ENCODE data around the gene AKAP12.
"Not testable (repeated sequence)": the region's sequence is repeated elsewhere in the genome, so short reads cannot be mapped to it uniquely, and the experiment has no call there.

Gene AKAP12

DNA sequence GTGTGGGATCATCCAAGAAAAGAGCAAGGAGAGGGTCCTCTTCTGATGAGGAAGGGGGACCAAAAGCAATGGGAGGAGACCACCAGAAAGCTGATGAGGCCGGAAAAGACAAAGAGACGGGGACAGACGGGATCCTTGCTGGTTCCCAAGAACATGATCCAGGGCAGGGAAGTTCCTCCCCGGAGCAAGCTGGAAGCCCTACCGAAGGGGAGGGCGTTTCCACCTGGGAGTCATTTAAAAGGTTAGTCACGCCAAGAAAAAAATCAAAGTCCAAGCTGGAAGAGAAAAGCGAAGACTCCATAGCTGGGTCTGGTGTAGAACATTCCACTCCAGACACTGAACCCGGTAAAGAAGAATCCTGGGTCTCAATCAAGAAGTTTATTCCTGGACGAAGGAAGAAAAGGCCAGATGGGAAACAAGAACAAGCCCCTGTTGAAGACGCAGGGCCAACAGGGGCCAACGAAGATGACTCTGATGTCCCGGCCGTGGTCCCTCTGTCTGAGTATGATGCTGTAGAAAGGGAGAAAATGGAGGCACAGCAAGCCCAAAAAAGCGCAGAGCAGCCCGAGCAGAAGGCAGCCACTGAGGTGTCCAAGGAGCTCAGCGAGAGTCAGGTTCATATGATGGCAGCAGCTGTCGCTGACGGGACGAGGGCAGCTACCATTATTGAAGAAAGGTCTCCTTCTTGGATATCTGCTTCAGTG, 110.8 kb downstream of the AKAP12 start:
- no peak for DNase-seq

DNA sequence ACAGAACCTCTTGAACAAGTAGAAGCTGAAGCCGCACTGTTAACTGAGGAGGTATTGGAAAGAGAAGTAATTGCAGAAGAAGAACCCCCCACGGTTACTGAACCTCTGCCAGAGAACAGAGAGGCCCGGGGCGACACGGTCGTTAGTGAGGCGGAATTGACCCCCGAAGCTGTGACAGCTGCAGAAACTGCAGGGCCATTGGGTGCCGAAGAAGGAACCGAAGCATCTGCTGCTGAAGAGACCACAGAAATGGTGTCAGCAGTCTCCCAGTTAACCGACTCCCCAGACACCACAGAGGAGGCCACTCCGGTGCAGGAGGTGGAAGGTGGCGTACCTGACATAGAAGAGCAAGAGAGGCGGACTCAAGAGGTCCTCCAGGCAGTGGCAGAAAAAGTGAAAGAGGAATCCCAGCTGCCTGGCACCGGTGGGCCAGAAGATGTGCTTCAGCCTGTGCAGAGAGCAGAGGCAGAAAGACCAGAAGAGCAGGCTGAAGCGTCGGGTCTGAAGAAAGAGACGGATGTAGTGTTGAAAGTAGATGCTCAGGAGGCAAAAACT, 111.5 kb downstream of the AKAP12 start:
- no peak for DNase-seq

DNA sequence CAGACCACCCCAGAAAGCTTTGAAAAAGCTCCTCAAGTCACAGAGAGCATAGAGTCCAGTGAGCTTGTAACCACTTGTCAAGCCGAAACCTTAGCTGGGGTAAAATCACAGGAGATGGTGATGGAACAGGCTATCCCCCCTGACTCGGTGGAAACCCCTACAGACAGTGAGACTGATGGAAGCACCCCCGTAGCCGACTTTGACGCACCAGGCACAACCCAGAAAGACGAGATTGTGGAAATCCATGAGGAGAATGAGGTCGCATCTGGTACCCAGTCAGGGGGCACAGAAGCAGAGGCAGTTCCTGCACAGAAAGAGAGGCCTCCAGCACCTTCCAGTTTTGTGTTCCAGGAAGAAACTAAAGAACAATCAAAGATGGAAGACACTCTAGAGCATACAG, 112.0 kb downstream of the AKAP12 start:
- DNase-seq, result no peak

DNA sequence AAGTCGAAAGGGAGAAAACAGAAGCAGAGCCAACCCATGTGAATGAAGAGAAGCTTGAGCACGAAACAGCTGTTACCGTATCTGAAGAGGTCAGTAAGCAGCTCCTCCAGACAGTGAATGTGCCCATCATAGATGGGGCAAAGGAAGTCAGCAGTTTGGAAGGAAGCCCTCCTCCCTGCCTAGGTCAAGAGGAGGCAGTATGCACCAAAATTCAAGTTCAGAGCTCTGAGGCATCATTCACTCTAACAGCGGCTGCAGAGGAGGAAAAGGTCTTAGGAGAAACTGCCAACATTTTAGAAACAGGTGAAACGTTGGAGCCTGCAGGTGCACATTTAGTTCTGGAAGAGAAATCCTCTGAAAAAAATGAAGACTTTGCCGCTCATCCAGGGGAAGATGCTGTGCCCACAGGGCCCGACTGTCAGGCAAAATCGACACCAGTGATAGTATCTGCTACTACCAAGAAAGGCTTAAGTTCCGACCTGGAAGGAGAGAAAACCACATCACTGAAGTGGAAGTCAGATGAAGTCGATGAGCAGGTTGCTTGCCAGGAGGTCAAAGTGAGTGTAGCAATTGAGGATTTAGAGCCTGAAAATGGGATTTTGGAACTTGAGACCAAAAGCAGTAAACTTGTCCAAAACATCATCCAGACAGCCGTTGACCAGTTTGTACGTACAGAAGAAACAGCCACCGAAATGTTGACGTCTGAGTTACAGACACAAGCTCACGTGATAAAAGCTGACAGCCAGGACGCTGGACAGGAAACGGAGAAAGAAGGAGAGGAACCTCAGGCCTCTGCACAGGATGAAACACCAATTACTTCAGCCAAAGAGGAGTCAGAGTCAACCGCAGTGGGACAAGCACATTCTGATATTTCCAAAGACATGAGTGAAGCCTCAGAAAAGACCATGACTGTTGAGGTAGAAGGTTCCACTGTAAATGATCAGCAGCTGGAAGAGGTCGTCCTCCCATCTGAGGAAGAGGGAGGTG, 112.9 kb downstream of the AKAP12 start:
- DNase-seq, result no peak

DNA sequence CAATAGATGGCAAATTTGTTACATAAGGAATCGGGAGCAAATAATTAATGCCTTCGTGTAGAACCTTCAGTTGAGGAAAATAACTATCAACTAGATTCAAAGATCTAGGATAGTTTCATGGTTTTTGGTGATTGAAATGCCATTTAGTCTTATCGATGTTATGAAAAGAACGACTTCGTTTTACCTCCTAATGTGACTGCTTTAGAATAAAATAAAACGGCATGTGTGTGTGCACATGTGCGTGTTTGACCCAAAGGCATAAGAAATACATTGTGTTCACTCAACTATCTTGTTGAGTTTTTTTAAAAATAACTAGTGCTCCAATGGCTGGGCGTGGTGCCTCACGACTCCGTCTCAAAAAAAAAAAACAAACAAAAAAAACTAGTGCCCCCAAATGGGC, 114.0 kb downstream of the AKAP12 start:
- DNase-seq, result no peak

DNA sequence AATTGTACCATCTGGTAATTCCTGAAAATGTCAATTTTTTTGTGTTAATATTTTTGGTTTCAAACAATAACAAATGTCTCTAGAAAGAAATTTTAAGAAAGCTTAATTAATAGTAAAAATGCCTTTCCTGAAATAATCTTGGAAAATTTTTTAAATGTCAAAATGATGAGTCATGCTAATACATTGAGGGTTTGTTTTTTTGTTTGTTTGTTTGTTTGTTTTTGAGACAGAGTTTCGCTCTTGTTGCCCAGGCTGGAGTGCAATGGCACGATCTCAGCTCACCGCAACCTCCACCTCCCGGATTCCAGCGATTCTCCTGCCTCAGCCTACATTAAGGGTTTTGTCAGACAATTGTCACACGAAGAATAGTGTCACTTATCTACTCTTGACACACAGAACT, 117.2 kb downstream of the AKAP12 start:
- not testable (repeated sequence) for DNase-seq

DNA sequence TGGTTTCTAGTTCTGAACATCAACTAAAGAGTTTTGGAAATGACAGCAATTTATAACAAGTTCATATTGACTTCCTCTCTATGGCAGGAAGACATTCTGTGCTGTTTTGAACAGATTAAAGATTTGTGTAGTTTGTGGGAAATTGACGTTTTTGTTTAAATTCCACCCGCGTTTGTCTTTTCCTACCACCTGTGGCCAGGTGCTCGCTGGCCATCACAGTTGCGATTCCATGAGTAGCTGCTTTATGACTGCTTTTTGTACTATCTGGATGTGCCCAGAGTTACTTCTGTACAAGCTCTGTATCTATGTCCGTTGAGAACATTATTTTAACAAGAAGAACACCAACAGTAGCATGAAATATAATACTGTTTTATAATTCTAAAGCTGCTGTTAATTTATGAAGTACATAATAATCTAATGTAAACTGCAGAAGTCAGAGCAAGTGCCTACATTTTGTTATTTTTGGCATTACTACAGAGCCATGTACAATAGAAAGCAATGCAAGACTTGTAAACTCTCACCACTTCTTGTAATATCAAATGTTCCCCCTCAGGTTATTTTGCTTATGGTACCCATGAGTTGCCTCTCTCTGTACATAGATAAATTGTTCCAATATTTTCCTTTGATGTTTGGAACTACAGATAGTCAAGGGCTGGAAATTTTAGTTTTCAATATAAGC, 118.1 kb downstream of the AKAP12 start:
- no peak for DNase-seq

DNA sequence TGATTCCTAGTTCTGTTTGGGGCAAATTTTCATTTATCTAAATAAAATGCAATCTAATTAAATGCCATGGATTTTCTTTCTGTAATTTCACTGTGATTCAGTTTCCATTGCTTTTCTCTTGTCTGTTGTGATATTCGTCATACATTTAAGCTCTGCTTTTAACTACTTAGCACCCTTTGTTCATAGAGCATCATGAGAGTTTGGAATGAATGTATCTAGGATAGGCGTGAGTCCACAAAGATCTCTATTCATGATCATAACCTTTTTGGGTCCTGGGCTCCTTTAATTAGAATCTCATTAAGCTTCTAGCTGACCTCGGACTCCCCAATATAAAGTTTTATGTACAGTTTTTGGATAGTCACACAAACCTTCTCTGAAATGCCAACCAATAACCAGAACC, 118.7 kb downstream of the AKAP12 start:
- DNase-seq, result no peak

DNA sequence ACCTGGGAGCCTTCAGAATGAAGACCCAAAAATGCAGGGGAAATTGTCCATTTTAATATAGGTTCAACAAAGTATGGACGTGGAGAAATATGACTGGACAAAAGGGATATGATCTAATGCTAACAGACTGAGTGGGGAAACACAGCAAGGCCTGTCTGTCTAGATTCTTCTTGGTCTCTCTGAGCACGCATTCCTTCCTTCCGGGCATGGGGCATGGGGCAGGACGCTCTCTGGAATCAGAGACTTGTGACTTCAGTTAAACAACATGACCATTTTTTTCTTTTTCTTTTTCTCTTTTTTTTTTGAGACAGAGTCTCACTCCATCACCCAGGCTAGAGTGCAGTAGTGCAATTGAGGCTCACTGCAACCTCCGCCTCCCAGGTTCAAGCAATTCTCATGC, 119.7 kb downstream of the AKAP12 start:
- no peak for DNase-seq

DNA sequence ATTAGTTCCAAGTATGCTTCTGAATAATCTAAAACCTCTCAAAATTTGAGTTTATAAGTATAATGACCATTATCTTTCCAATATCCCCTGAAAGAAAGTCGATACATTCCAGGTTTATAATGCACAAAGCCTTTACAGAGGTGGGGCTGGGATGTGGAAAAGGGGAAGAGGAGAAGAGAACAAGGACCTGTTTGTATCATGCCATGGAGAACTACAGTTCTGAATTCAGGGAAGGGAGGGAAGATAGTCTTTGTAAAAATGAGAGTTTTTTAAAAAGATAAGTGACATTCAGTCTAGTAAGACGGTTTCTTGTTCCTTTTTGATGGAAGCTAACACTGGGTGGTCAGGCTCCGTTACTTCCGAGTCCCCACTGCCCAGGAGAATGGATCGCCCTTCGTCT, 125.5 kb downstream of the AKAP12 start:
- no peak for DNase-seq

DNA sequence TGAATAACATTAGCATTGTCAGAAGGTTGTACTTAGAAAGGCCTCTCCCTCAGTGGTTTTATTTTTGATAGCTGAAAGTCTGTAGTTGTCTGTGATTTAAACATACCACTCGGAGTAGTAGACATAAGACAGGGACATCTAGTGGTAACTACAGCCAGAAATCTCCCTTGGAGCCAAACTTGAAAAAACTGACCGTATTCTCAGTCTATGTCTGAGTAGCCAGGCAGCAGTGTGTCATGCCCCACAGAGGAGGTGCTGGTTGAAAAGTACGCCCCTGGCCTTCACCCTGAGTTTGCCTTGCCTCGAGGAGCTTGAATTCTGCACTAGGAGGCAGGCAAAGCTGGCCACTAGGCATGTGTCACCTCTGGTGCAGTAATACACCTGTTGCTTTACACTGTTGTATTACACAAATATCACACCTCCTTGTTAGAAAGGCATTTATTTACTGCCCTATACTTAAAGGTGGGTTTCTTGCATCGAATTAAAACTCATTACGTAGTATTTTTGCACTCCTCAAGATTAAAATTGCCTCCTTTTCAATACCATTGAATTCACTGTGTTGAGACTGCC, 130.8 kb downstream of the AKAP12 start:
- DNase-seq, result no peak

DNA sequence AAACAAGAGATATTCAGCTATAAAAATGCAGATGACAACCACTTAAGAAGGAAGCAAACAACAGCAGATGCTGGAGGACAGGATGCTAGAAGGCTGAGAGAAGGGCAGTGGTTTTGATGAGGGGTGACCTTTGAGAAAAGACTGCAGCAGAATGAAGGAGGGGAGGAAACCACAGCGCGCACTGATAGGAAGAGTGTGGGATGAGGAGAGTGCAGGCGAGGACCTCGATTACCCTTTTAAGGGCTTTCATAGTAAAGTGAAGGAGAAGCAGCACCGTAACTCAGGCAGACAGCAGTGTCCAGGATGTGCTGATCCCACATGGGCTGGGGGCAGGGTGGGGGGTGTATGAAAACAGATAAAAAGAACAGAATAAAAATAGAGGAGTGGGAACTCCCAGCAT, 132.4 kb downstream of the AKAP12 start:
- DNase-seq, result no peak

DNA sequence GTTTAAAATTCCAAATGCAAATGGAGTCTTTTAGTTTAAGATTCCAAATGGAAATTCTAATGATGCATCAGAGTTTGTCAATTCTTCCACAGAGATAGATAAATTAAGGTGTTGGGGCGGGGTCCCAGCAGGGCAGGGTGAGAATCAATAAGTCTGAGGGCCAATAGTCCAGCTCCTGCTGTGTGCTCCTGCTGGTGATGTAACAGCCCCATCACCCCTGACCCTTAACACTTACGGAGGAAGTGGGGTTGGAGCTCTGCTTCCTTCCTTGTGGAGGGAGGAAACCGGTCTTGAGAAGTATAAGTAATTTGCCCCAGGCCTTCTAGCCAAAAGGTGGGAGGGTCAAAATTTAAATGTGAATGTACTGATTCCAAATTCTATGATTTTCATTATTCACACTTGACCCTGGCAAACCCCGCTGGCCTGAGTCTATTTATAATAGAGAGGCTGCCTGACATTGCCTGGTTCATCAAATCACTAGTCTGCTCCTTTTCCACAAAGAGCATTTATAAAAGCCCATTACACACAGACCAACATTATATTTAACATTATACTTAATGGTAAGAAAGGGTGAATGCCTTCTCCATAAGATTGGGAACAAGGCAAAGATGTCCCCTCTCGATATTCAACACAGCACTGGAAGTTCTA, 134.4 kb downstream of the AKAP12 start:
- no peak for DNase-seq

DNA sequence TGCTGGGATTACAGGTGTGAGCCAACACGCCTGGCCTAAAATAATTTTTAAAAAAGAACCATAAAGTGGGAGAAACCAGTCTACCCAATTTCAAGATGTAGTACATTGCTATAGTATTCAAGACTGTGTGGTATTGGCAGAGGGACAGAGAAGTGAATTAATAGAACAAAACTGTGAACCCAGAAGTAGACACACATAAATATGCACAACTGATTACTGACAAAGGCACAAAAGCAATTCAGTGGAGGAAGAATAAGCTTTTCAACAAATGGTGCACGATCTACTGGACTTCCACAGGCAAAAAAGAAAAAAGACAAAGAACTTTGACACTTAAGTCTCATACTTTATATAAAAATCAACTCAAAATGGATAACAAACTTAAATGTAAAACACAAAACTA, 136.1 kb downstream of the AKAP12 start:
- no peak for DNase-seq

DNA sequence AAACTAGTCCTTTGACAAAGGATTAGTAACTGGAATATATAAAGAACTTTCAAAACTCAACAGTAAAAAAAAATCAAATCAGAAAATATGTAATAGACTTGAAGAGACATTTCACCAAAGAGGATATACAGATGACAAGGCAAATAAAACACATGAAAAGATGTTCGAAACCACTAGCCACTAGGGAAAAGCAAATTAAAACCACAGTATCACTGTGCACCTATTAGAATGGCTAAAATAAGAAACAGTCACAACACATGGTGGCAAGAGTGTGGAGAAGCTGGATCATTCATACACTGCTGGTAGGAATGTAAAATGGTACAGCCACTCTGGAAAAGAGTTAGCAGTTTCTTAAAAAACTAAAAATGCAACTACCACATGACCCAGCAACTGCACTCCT, 136.7 kb downstream of the AKAP12 start:
- no peak for DNase-seq

DNA sequence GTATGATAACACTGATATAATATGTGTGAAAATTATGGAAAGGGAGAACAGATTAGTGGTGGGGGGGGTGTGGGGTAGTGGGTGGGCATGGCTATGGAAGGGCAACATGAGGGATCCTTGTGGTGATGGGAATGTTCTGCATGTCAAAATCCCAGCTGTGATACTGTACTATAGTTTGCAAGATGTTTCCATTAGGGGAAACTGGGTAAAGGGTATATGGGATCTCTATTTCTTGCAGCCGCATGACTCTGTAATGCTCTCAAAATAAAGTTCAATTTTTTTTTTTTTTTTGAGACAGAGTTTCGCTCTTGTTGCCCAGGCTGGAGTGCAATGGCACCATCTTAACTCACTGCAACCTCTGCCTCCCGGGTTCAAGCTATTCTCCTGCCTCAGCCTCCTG, 137.3 kb downstream of the AKAP12 start:
- no peak for DNase-seq

DNA sequence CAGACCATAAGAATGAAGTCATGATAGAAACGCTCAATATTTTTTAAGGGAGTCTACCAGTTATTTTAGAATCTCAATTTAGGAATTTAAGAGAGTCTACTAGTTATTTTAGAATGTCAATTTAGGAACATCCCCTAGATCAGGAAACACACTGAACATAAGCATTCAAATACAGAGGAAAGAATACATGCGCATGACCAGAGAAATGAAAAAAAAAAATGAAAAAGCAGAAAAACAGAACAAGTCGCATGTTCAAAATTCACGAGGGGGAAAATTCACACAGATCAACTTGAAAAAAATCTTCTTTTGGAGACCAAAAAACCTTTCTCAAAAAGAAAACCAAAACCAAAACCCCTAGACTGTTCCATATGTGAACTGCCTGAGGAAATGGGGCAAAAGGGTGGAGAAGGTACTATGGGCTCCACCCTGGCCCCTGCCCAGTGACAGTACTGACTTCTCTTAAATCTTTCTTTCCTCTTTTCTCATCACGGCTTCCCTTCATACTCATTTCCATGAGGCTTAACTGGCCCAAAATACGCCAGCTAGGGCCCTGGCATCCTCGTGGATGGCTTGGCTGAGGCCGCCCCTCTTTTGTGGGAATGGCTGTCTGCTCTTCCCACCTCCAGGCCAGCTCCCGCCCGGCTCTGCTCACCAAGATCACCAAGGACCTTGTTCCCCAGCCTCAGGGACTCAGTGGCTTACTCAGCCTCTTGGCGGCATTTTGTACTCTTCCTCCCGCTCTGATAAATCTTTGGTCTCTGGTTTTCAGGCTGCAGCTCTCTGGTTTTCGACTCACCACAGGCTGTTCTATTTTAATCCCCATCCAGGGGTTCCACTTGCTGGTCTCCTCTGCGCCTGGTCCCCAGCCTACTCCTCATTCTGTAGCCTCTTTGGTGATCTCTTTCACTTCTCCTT, 140.4 kb downstream of the AKAP12 start:
- no peak for DNase-seq

DNA sequence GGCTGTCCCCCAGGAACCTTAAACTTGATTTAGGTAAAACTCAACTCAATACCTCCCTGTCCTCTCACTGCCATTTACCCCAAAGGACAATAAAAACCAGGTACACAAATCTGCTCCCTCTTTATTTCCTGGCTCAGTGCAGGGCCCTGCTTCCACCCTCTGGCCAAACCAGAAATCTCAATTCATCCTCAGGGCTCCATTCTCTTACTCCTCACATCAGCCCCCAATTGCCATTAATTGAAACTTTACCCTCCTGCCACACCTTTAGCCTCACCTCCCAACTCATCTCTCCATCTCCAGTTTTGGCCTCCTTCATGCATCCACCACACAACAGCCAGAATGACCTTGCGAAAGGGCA, 141.1 kb downstream of the AKAP12 start:
- DNase-seq, result no peak

DNA sequence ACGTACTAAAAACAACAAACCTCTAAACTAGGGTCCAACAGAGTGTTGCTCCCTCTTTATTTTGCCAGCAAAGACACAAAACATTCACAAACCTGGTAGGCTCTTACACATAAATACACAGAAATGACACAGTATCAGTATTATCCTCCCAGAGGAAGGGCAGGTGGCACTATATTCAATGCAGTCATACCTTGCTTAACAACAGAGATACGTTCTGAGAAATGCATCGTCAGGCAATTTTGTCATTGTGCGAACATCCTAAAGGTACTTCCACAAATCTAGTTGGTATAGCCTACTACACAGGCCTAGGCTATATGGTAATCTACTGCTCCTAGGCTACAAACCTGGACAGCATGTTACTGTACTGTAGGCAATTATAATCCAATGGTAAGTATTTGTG, 142.0 kb downstream of the AKAP12 start:
- no peak for DNase-seq

DNA sequence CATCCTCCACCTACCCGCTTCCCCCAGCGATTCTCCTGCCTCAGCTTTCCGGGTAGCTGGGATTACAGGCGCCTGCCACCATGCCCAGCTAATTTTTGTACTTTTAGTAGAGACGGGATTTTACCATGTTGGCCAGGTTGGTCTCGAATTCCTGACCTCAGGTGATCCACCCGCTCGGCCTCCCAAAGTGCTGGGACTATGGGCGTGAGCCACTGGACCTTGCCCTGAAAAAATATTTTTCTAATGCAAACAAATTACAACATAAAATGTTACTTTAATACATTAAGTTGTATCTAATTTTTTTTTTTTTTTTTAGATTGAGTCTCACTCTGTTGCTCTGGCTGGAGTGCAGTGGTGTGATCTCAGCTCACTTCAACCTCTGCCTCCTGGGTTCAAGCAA, 142.9 kb downstream of the AKAP12 start:
- DNase-seq, result not testable (repeated sequence)

DNA sequence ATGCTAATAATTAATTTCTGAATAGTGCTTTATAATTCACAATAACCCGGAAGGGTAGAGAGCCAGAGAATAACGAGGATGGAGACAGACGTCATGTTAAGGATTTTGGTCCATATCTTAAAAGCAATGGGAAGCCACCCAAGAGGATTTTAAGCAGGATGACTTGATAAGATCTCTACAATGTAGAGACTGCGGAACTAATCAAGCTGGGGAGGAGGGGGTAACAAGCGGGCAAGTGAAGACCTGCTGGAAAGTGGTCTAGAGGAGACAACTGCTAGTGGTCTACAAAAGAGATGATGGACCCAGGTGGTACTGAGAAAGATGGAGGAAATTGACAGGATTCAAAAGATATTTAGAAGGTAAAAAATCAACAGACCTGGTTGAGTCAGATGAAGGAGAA, 144.4 kb downstream of the AKAP12 start:
- no peak for DNase-seq

Measured in midbrain (tissue), 1 donor.